DMS153 treated with DMSO at 0.1 percent for 48 hours (cell line): ENCODE measurements around the gene EGLN1.
"Not testable (repeated sequence)": the region's sequence is repeated elsewhere in the genome, so short reads cannot be mapped to it uniquely, and the experiment has no call there.

Experiments used
- DNase-seq: peaks from one replicate; lab custom pipeline; 2025; ENCODE audit not compliant: unreplicated experiment; lab: John Stamatoyannopoulos, UW

Gene EGLN1

GRCh38 chr1:231421971-231422797 is at the start of gene EGLN1:
Gene EGLN1, minus strand, starts transcription at chr1:231422287. Its CDS starts 399 bp downstream, at chr1:231421888.
- peak; percentile 83 for DNase-seq

DNA sequence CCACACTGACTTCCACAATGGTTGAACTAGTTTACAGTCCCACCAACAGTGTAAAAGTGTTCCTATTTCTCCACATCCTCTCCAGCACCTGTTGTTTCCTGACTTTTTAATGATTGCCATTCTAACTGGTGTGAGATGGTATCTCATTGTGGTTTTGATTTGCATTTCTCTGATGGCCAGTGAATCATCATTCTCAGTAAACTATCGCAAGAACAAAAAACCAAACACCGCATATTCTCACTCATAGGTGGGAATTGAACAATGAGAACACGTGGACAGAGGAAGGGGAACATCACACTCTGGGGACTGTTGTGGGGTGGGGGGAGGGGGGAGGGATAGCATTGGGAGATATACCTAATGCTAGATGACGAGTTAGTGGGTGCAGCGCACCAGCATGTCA is 49.4 kb upstream of the EGLN1 start:
- DNase-seq: not testable (repeated sequence)

GRCh38 chr1:231471027-231471426 is 48.9 kb upstream of the EGLN1 start:
- not testable (repeated sequence) for DNase-seq

DNA sequence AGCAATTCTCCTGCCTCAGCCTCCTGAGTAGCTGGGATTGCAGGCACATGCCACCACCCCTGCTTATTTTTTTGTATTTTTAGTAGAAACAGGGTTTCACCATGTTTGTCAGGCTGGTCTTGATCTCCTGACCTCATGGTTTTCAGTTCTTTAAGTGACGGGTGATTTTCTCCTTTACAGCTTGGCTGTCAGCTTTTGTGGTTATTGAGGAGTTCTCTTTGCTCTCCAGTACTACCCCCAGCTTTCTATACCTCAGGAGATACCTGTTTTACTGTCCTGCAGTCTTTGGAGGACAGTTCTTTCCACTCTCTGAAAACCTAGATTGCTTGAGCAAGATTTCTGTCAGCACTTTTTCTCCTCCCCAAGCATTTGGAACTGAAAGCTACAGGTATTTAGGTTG is 45.9 kb upstream of the EGLN1 start:
- DNase-seq: no peak

DNA sequence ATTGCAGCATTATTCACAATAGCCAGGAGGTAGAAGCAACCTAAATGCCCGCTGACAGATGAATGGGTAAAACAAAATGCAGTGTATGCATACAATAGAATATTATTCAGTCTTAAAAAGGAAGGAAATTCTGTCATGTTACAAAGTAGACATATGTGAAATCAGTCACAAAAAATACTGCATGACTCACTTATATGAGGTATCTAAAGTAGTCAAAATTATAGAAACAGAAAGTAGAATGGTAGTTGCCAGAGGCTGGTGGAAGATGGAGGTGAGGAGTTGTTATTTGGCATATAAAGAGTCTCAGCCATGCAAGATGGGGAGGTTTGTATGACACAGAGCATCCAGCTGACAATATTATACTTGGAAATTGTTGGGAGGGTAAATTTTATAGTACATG is 43.0 kb upstream of the EGLN1 start:
- DNase-seq: no peak

GRCh38 chr1:231463541-231463940 is 41.5 kb upstream of the EGLN1 start:
- no peak for DNase-seq

- DNase-seq: no peak
Observed at GRCh38 chr1:231460614-231461013, 38.5 kb upstream of the EGLN1 start.

DNA sequence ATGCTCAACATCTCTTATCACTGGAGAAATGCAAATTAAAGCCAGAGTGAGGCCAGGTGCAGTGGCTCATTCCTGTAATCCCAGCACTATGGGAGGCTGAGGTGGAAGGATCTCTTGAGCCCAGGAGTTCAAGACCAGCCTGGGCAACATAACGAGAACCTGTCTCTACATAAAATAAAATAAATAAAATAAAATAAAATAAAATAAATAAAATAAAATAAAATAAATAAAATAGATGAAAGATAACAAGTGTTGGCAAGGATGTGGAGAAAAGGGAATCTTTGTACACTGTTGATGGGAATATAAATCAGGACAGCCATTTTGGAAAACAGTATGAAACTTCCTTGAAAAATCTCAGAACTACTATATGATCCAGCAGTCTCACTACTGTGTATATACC is 37.4 kb upstream of the EGLN1 start:
- DNase-seq: not testable (repeated sequence)

GRCh38 chr1:231457956-231458355 is 35.9 kb upstream of the EGLN1 start:
- not testable (repeated sequence) for DNase-seq

DNA sequence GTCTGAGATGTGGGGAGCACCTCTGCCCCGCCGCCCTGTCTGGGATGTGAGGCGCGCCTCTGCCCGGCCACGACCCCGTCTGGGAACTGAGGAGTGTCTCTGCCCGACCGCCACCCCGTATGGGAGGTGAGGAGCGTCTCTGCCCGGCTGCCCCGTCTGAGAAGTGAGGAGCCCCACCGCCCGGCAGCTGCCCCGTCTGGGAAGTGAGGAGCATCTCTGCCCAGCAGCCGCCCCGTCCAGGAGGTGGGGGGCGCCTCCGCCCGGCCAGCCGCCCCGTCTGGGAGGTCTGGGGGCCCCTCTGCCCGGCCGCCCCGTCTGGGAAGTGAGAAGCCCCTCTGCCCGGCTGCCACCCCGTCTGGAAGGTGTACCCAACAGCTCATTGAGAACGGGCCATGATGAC is 32.0 kb upstream of the EGLN1 start:
- DNase-seq: not testable (repeated sequence)

DNA sequence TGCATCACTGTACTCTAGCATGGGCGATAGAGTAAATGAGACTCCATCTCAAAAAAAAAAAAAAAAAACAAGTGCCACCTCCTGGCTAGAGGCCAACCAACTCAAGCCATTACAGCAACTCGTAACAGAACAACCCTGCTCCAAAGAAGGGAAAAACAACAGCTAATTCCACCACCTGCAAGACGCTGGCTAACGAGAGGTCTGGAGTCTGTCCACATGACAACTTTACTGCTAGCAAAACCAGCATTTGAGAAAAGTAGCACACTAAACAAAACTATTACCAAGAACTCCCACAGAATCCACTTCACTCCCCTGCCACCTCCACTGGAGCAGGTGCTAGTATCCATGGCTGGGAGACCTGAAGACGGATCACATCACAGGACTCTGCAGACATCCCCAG is 24.1 kb upstream of the EGLN1 start:
- DNase-seq: no peak

- no peak for DNase-seq
Observed at GRCh38 chr1:231444059-231444458, 22.0 kb upstream of the EGLN1 start.

GRCh38 chr1:231443363-231443762 is 21.3 kb upstream of the EGLN1 start:
- DNase-seq: no peak

DNA sequence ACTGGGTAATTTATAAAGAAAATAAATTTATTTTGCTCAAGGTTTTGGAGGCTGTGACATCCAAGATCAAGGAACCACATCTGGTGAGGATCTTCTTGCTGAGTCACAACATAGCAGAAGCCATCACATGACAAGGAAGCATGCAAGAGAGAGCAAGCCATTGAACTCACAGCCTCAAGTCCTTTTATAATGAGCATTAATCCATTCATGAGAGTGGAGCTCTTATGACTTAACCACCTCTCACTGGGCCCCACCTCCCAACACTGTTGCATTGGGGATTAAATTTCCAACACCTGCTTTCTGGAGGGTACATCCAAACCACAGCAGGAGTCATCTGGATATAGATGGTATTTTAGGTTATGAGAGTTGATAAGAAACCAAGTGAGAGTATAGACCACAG is 20.6 kb upstream of the EGLN1 start:
- no peak for DNase-seq

- no peak for DNase-seq
Observed at GRCh38 chr1:231432996-231433395, 10.9 kb upstream of the EGLN1 start.

DNA sequence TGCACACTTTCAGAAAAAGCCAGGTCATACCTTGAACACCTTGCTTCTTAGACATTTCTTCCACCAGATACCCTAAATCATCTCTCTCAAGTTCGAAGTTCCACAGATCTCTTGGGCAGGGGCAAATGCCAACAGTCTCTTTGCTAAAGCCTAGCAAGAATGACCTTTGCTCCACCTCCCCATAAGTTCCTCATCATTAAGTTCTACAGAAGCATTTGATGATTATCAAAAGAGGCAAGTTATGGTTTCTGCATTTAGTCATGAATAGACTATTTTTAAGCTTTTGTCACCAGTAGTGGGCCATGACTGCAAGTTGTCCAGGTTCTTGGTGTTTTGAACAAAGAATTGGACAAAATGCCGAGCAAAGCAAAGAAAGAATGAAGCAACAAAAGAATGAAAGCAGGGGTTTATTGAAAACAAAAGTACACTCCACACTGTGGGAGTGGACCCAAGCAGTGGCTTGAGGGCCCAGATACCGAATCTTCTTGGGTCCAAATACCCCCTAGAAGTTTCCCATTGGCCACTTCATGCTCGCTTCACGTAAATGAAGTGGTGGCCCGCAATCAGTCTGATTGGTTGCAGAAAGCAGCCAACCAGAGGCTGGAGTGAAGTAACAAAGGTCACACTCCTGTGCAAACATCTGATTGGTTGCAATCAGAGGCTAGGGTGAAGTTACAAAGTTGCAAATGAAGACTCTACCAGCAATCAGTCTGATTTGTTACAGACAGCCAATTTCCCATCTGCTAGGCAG is 9.8 kb upstream of the EGLN1 start:
- no peak for DNase-seq

DNA sequence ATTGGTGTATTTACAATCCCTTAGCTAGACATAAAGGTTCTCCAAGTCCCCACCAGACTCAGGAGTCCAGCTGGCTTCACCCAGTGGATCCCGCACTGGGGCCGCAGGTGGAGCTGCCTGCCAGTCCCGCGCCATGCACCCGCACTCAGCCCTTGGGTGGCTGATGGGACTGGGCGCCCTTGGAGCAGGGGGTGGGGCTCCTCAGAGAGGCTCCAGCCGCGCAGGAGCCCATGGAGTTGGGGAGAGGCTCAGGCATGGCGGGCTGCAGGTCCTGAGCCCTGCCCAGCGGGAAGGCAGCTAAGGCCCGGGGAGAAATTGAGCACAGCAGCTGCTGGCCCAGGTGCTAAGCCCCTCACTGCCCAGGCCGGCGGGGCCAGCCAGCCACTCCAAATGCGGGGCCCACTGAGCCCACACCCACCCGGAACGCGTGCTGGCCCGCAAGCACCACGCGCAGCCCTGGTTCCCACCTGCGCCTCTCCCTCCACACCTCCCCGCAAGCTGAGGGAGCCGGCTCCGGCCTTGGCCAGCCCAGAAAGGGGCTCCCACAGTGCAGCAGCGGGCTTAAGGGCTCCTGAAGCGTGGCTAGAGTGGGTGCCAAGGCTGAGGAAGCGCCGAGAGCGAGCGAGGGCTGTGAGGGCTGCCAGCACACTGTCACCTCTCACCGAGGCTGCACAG is 8.7 kb upstream of the EGLN1 start:
- not testable (repeated sequence) for DNase-seq

DNA sequence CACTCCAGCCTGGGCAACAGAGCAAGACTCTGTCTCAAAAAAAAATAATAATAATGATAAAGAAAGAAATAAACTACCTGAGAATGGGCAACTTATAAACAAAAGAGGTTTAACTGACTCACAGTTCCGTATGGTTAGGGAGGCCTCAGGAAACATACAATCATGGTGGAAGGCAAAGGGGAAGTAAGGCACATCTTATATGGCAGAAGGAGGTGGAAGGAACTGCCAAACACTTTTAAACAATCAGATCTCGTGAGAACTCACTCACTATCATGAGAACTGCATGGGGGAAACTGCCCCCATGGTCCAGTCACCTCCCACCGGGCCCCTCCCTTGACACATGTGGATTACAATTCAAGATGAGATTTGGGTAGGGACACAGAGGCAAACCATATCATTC is 6.3 kb upstream of the EGLN1 start:
- DNase-seq: no peak

DNA sequence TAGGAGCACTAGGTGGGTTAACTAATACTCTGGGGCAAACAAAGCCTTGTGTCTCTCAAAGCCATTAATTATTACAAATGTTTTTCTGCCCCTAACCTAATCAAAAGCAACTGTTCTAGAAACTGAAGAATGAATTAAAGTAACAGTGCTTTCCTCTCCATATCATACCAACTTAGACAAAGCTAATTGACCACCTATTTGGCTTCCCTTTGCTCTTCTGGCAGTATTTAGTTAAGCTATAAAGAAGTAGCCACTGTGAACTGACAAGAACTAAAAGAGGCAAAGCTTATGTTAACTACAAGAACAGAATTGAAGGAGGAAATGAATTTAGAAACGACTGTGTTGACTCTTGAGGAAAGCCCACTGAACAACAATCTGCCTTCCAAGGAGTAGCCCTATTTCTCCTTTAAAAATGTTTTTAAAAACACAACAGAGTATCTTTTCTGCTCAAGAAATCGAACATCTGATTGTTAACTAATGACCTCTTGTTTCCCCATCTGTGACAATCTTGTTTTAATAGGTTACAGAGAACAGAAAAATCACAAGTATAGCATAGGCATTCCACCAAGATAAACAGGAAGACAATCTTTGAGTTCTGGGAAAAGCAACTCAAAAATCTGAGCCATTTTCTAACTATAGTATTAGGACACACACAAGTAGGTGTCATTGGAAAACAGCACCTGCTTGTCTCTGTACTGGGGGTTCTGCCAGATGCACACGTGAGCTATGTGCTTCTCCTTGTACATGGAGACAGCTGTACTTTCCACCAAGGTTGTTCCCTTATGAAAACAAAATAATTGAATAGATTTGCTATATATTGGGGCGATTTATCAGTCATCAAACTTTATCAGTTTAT is 3.1 kb upstream of the EGLN1 start:
- no peak for DNase-seq

GRCh38 chr1:231423648-231424047 is 1.6 kb upstream of the EGLN1 start:
- peak; percentile 65 for DNase-seq

DNA sequence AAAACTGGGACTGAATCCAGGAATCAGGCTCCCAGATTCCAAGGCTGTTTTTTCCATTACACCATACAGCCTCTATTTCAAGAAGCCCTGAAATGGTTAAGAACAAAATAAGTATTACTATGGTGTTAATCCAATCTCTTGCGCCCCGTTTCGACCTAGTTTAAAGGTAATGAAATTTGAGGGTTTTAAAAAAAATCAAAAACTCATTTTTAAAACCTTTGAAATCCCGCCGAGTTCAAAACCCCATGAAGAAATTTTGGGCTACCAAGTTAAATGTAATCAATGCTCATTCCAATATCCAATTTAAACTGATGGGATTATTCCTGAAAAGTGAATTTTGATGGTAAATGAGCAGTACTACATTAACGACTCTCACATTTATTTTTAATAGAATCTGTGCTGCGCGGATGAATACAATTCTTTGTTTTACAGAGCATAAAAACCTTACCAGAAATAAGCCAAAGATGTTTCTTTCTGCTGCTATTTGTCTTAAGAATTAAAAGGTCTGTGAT is 767 bp upstream of the EGLN1 start:
- DNase-seq: no peak
